NCI-H345 (cell line): ENCODE data around the gene OR13C8.
"Not testable (repeated sequence)": the region's sequence is repeated elsewhere in the genome, so short reads cannot be mapped to it uniquely, and the experiment has no call there.

Source experiments
- DNase-seq: peaks from one replicate; lab custom pipeline; 2025; lab: John Stamatoyannopoulos, UW

The OR13C8 gene, protein sequence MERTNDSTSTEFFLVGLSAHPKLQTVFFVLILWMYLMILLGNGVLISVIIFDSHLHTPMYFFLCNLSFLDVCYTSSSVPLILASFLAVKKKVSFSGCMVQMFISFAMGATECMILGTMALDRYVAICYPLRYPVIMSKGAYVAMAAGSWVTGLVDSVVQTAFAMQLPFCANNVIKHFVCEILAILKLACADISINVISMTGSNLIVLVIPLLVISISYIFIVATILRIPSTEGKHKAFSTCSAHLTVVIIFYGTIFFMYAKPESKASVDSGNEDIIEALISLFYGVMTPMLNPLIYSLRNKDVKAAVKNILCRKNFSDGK

DNA sequence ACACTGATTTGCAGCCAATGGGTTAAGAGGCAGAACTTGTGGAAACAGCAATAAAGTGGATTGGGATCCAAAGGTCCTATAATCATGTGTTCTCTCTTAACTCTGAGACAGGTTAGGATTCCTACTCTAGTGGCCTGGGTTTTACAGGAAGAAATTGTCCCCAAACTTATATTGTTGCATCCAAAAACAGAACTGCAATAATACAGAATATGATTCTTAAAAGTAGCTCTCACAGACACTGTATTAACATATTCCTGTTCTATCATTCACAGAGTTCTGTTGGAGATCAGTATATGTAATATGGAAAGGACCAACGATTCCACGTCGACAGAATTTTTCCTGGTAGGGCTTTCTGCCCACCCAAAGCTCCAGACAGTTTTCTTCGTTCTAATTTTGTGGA lies at the start of gene OR13C8:
TSS of gene OR13C8 (plus strand) at position 301 of the 400 bp plus-strand sequence. CDS start at position 301, 0 bp downstream.
- DNase-seq: no peak

DNA sequence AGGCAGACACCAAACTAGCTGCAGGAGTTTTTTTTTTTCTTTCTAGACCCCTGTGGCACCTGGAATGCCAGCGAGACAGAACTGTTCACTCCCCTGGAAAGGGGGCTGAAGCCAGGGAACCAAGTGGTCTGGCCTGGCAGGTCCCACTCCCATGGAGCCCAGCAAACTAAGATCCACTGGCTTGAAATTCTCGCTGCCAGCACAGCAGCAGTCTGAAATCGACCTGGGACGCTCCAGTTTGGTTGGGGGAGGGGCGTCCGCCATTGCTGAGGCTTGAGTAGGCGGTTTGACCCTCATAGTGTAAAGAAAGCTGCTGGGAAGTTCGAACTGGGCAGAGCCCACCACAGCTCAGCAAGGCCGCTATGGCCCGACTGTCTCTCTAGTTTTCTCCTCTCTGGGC lies 48.7 kb upstream of the OR13C8 start:
- DNase-seq: not testable (repeated sequence)

DNA sequence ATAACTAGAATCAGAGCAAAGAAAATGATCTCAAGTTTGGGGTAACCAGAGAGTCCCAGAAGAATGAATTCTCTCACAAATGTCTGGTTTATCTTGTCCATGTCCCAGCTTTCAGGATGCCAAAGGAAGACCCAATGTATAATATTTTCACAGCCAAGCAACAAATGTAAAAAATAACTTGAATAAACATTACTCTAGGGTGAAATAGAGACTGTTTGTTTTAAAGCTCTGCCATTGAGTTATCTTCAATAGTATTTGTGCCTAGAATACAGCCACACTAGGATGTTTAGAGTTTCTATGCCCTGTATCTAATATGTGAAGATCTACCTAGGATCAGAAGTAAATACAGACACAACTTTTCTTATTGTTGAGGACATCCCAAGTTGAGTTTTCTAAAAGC lies 41.9 kb upstream of the OR13C8 start, which contains the start of gene OR13C4:
TSS of gene OR13C4 (minus strand) at position 101 of the 400 bp plus-strand sequence. CDS start at position 101, 0 bp downstream.
- DNase-seq: no peak

DNA sequence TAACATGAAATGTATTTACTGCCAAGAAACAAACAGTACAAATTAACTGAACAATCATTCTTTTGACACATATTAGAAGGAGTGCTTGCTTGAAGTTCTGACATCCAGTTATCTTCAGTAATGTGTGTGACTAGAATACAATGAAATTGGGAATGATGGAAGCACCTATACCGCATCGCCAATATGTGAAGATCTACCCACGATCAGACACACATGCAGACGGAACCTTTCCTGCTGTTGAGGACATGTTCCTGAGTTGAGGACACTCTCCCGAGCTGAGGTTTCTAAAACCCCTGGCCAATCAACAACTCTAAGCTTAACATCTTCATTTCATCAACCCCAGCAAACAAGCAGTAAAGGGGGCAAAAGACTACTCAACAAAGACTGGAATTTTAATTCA lies 32.2 kb upstream of the OR13C8 start, which contains the start of gene OR13C3:
TSS of gene OR13C3 (minus strand) at position 101 of the 400 bp plus-strand sequence. CDS start 133 bp downstream, outside the sequence.
- DNase-seq: no peak

DNA sequence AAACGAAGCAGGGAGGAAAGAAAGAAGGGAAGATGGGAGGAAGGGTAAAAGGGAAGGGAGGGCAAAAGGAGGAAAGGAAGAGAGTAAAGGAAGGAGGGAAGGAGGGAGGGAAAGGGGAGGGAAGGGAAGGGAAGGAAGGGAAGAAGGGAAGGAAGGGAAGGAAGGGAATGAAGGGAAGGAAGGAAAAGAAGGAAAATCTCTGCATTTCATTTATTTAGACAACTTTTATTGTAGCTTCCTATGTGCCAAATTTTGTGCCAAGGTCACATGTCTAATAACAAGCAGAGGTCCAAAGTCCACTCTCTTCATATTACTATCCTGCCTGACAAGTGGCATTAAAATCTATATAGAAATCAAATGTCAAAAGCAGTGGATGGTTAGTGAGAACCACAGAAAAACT lies 29.7 kb upstream of the OR13C8 start:
- DNase-seq: no peak

DNA sequence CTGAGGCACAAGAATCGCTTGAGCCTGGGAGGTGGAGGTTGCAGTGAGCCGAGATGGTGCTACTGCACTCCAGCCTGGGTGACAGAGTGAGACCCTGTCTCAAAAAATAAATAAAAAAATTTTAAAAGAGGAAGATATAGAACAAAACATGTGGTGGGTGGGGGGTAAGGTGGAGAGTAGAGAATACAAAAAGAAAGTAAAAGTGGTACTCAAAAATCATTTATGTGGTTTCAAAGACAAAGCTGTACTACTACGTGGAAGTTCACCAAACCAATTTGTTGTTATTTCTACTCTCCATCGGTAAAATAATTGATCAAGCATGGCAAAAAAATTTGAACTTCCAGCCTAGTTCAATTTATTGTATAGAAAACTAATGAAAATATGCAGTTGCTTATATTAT lies 24.3 kb upstream of the OR13C8 start:
- no peak for DNase-seq

DNA sequence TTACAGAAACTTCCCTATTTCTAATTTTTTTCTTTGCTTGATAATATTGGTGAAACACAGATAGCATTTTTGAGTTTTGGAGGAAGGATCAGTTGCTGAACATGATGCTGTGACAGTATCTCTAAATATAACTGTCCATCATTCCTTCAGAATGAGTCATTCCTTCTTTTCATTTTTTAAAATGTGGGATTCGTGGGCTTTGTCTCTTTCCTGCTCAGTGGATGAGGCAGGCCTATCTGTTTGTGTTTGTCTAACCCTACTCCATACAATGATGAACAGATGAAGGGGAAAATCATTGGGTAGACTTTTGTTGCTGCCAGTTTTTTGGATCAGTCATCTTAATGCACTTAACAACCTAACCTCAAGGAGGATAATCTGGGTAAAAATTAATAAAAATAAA lies 15.7 kb upstream of the OR13C8 start:
- DNase-seq: no peak

DNA sequence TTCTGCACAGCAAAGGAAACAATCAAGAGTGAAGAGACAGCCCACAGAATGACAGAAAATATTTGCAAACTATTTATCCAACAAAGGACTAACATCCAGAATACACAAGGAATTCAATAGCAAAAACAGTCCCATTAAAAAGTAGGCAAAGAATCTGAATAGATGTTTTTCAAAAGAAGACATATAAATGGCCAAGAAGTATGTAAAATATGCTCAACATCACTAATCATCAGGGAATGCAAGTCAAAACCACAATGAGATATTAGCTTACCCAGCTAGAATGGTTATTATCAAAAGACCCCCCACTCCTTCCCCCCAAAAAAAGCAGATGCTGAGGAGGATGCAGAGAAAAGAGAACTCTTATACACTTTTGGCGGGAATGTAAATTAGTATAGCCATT lies 13.4 kb upstream of the OR13C8 start:
- DNase-seq: no peak

DNA sequence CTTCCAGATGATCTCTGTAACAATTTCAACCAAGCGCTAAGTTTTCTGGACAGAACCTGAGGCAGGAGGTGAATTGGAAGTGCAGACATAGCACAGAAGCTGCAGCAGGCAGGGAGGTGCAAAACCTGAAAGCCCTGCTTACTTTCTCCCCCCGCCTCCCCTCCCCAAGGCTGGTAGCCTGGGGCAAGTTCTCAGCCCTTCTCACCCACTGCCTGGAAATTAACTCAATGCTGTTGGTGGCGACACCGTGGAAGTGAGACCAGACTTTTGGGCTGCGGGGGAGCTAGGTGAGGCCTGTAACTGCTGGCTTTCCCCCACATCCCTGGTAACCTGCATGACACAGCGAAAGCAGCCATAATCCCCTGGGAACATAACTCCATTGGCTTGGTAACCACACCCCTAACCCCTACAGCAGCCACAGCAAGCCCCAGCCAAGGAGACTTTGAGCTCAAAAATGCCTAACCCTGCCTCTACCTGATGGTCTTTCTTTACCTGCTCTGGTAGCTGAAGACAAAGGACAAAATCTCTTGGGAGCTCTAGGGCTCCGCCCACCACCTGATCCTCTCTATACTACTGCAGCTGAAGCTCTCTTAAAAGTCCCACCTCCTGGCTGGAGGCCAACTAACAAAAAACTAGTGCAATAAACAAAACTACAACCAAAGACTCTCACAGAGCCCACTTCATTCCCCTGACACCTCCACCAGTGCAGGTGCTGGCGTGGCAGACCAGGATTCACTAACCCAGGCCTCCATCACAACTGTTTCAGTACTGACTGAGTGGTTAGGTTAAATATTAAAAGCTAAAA lies 11.9 kb upstream of the OR13C8 start:
- peak; percentile 60 for DNase-seq

DNA sequence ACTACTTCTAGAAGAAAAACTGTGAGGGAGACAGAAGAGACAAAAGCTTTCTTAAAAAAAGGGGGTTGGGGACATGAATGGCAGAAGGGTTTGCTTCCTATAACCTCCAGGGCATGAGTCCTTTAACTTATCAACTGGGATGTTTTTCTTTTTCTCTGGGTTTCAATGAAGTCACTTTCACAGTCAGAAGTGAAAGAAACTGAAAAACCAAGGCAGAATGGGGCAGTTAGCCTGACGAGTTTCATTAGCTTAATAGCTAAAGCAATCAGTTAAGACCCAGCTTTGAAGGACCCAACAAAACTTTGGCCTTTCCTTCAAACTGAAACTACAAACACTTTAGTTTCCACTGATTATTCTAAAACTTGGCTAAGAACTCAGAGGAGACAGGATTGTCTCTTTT lies 4.6 kb upstream of the OR13C8 start:
- DNase-seq: no peak

DNA sequence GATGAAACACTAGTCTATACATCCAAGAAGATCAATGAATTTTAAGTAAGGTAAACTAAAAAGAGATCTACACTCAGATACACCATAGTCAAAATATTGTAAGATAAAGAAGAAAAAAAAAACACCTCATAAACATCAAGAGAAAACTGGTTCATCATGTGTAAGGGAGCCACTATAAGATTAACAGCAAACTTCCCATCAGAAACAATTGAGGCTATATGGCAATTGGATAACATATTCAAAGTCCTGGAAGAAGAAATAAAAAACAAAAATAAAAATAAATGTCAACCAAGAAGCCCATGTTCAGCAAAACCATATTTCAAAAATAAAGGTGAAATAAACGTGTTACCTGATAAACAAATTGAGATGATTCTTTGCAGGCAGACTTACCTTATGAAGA lies 3.6 kb downstream of the OR13C8 start:
- DNase-seq: no peak

DNA sequence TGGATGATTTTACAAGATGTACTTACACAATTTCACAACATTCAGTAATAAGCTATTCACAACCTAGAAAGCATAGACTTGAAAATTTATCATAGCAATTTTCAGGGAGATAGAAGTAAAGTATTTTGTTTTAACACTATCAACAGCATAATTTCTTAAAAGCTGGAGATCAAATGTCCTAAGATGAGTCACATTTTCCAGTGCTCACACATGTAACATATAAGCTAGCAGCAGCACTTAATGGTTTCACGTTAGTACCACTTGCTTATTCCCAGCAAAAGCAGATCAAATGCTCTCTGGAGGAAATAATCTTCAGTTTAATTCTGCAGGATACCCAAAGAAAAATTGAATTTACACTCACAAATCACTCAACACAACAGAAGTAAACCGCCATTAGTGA lies 6.5 kb downstream of the OR13C8 start:
- DNase-seq: no peak

DNA sequence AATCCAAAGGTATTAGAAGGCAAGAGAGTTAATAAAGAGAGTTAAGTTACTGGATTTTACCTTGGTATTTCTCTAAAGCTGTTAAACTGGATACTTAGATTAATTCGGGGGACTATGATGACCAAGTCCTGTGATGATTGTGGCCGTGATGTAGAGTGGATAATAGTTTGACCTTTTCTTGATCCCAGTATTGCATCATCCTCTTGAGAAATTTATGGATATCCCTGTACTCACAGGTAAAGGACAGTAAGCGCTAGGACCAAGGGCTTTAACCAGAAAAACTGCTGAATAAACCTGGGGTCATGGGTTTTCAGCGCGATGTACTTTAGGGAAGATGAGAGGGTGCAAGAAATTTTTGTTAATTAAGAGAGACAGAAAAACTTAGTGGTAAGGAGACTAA lies 8.3 kb downstream of the OR13C8 start:
- DNase-seq: no peak

DNA sequence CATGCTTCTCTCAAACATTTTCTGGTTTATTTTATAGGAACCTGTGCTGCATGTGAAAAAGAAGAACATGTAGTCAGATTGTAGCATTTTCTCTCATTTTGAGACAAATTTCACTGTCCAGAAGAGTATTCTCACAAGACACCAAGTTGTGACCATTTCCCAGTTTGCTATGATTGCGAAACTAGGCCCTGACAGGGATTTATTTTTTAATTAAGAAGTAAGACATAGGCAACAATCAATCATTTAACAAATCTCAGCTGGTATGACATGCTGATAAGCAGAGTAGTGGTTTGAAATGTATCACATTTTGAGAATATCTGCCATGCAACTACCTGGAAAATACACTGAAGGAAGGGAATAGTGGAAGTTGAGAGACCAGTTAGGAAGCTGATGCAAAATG lies 11.6 kb downstream of the OR13C8 start:
- no peak for DNase-seq

DNA sequence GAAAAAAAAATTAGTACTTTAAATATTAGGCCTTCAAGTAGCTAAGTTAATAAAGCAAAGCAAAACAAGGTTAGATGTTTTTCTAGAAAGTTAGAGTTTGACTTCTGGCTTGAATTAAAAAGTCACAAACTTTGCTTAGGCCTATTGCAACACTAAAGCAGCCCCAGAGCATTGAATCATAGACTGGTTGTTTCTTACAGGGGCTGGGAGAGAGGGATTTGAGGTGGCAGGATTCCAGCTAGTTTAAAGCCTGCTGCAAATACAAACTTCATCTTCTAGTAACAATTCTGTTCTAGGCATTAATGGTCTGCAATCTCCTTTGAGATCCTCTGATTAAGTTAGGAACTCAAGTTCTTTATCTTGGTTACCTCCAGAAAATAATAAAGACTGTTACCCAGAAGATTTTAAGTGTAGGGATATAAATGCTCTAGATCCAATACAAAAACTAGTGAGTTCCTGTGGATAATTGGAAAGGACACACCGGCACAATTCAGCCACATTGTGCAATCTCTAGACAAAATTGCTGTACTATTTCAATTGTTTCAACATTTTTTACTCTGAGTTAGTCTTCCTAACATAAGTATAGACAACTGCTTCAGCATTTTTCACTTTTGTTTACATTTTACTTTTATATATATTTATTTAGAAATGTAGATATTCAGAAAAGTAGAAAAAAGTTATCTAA lies 17.7 kb downstream of the OR13C8 start:
- DNase-seq: no peak

DNA sequence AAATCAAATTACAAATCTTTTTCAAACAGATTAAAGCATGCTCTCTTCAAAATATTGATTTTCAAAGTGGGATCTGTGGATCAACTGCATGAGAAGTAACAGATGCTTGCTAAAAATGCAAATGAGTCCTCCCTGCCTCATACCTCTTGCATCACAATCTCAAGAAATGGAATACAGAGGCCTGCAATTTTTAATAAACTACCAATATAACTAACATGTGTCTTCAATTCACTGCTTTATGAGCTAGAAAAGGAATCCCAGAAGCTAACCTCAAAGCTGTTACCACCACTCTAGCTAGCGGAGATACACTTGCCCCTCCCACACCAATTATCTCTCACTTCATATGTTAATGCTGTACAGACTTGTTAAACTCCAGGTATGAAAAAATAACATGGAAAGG lies 20.7 kb downstream of the OR13C8 start:
- DNase-seq: no peak

DNA sequence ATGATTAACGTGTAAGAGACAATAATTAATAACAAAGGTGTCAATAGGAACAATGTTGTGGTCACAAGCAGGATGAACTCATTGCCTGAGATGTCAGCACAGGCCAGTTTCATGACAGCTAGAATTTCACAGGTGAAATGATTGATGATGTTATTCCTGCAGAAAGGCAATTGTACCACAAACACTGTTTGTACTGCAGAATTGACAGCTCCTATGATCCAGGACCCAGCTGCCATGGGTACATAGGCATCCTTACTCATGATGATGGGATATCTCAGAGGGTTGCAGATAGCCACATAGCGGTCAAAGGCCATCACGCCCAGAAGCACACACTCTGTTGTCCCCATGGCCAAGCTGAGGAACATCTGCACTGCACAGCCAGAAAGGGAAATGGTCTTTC lies 29.8 kb downstream of the OR13C8 start:
- not testable (repeated sequence) for DNase-seq

DNA sequence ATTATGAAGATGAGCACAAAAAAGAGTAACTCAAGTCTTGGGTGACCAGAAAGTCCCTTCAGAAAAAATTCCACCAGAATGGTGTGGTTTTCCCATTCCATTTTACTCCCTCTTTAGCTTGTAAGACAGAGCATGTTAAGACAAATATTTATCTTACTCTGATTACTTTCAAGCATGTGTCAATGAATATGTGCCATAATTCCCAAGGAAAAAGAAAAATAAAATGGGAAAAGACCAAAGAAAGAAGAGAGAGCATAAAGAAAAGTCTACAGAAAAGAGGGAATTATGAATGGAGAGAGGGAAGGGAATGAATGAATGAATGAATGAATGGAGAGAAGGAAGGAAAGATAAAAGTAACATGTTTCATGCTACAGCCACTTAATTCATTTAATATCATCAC lies 30.3 kb downstream of the OR13C8 start, which contains the start of gene OR13C5:
TSS of gene OR13C5 (minus strand) at position 101 of the 400 bp plus-strand sequence. CDS start at position 101, 0 bp downstream.
- DNase-seq: not testable (repeated sequence)

DNA sequence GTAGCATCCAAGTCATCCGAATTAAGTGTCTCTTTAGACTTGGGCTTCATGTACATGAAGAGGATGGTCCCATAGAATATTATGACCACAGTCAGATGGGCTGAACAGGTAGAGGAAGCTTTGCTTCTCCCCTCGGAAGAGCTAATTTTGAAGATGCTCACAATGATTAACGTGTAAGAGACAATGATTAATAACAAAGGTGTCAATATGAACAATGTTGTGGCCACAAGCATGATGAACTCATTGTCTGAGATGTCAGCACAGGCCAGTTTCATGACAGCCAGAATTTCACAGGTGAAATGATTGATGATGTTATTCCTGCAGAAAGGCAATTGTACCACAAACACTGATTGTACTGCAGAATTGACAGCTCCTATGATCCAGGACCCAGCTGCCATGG lies 35.8 kb downstream of the OR13C8 start:
- no peak for DNase-seq

DNA sequence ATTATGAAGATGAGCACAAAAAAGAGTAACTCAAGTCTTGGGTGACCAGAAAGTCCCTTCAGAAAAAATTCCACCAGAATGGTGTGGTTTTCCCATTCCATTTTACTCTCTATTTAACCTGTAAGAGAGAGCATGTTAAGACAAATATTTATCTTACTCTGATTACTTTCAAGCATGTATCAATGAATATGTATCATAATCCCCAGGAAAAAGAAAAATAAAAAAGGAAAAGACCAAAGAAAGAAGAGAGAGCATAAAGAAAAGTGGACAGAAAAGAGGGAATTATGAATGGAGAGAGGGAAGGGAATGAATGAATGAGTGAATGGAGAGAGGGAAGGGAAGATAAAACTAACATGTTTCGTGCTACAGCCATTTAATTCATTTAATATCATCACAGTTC lies 36.6 kb downstream of the OR13C8 start, which contains the start of gene OR13C2:
TSS of gene OR13C2 (minus strand) at position 101 of the 400 bp plus-strand sequence. CDS start at position 101, 0 bp downstream.
- not testable (repeated sequence) for DNase-seq

DNA sequence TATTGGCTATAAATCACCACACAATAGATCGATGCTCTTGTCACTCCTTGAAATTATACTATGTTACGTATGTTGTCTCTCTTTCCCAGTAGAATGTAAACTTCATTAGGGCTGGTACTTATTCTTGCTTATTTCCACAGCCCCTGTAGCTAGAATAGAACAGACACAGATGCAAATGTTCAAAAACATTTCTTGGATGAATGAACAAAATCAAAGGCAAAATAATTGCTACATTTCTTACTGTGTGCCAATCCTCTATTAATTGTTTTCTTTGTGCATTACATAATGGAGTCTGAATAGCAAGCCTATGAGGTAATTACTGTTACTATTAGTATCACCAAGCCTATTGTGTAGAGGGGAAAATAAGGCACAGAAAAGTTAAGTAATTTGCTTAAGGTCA lies 37.2 kb downstream of the OR13C8 start:
- no peak for DNase-seq

DNA sequence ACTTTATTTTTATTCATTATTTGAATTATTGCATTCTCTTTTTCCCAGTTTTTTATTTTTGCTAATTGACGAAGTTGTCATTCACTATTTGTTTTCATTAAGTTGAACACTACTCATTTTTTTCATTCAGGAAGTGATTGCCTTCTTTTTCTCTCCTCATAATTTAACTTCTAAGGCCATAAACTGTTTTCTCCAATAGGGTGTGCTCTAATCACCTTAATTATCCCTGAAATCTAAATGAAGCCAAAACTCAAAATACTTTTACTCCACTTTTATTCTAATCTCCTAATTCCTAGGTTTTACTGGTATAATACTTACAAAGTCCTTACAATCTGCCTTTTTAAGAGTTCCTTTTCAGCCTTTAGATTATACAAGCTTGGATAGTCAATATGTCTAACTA lies 39.4 kb downstream of the OR13C8 start:
- DNase-seq: no peak
